PC-3 (cell line): ENCODE results near the gene MED13L. TPM values are rescaled to one million over a fixed set of nuclear protein-coding genes. Genes with fewer than 3 reads are reported as not detected.

Experiments used
- ATAC-seq: fragments of 200-7000 bp; cut with Tn5 transposase; 2 replicates; pipeline ENCODE4 v1.9.1; 2020; ENCODE audit warnings: mild to moderate bottlenecking, moderate library complexity
- BruUV-seq: library from RNA; stranded (reverse); fragments of 400-500 nt; replicated peaks from 2 replicates; lab custom pipeline; 2021; lab: Mats Ljungman, UMichigan
- CTCF ChIA-PET: fragments of 300-600 bp; sonication (Branson Sonifier 250); formaldehyde crosslinking; loops from one replicate; lab custom pipeline; 2022; ENCODE audit warnings: antibody characterized with exemption; lab: Charles Lee
- POLR2A ChIA-PET: fragments of 300-600 bp; sonication (Branson Sonifier 250); formaldehyde crosslinking; loops from one replicate; lab custom pipeline; 2022; ENCODE audit warnings: antibody characterized with exemption; ENCODE audit not compliant: unreplicated experiment; lab: Charles Lee
- DNase-seq: peaks from one replicate; pipeline ENCODE4 v3.0.0-alpha.2; 2015
- H2AFZ ChIP-seq: fragments of 300-600 bp; sonication (generic); 2 replicates; pipeline ENCODE4 v1.6.0; 2016; ENCODE audit warnings: antibody characterized with exemption, low read length
- H3F3A ChIP-seq: fragments of 300-600 bp; sonication (generic); one replicate; pipeline ENCODE4 v1.6.0; 2017; ENCODE audit warnings: antibody characterized with exemption, low read length, control low read depth, mild to moderate bottlenecking; ENCODE audit not compliant: unreplicated experiment
- H3K27ac ChIP-seq: fragments of 300-600 bp; sonication (generic); 2 replicates; pipeline ENCODE4 v1.5.1; 2016; ENCODE audit warnings: mild to moderate bottlenecking, low read length
- H3K27me3 ChIP-seq: fragments of 300-600 bp; sonication (generic); 2 replicates; pipeline ENCODE4 v1.6.1; 2016; ENCODE audit warnings: low read length, mixed read lengths
- H3K36me3 ChIP-seq: fragments of 300-600 bp; sonication (generic); 2 replicates; pipeline ENCODE4 v1.6.1; 2016; ENCODE audit warnings: low read depth, mixed run types, low read length, mixed read lengths
- H3K4me1 ChIP-seq: fragments of 300-600 bp; sonication (generic); 2 replicates; pipeline ENCODE4 v1.5.1; 2016; ENCODE audit warnings: low read length; ENCODE audit not compliant: insufficient read depth
- H3K4me2 ChIP-seq: fragments of 300-600 bp; sonication (generic); 2 replicates; pipeline ENCODE4 v1.6.0; 2016; ENCODE audit warnings: low read length
- H3K4me3 ChIP-seq: fragments of 300-600 bp; sonication (generic); 2 replicates; pipeline ENCODE4 v1.5.1; 2016; ENCODE audit warnings: mild to moderate bottlenecking, low read length, mixed read lengths
- H3K79me2 ChIP-seq: fragments of 300-600 bp; sonication (generic); 2 replicates; pipeline ENCODE4 v1.6.1; 2017; ENCODE audit warnings: low read length, mixed read lengths
- H3K9ac ChIP-seq: fragments of 300-600 bp; sonication (generic); 2 replicates; pipeline ENCODE4 v1.6.0; 2016; ENCODE audit warnings: mild to moderate bottlenecking, low read length
- H3K9me2 ChIP-seq: fragments of 300-600 bp; sonication (generic); replicated peaks from 2 replicates; pipeline ENCODE4 v1.6.1; 2016; ENCODE audit warnings: mixed run types, low read length, mixed read lengths
- H3K9me3 ChIP-seq: fragments of 300-600 bp; sonication (generic); 2 replicates; pipeline ENCODE4 v1.6.1; 2016; ENCODE audit warnings: low read length, mixed read lengths
- H4K20me1 ChIP-seq: fragments of 300-600 bp; sonication (generic); 2 replicates; pipeline ENCODE4 v1.6.1; 2016; ENCODE audit warnings: low read length, mixed read lengths
- EZH2 ChIP-seq: fragments of 300-600 bp; sonication (generic); IDR thresholded peaks from one replicate; pipeline ENCODE4 v1.6.1; 2017; ENCODE audit warnings: antibody characterized with exemption, mild to moderate bottlenecking, low read length; ENCODE audit not compliant: unreplicated experiment
- EZH2phosphoT487 ChIP-seq: fragments of 300-600 bp; sonication (generic); IDR thresholded peaks from 2 replicates; pipeline ENCODE4 v1.6.1; 2018; ENCODE audit warnings: mild to moderate bottlenecking, antibody characterized with exemption, low read length, borderline replicate concordance
- intact Hi-C: fragments of 100-400 bp; cut with micrococcal nuclease; formaldehyde crosslinking; loops from 2 replicates; pipeline ENCODE4 v1.9.0; 2023
- total RNA-seq: library from RNA; depleted of rRNA; stranded (reverse); fragments of >200 nt; gene quantifications from 2 replicates; pipeline ENCODE4 v1.2.3, GENCODE V29; 2014
- TF ChIP-seq, protein P1 (sequence below): fragments of 300-600 bp; sonication (generic); conservative IDR thresholded peaks from 2 replicates; pipeline ENCODE4 v1.5.1; 2017; ENCODE audit warnings: antibody characterized with exemption, low read depth, mild to moderate bottlenecking, low read length

Gene MED13L
- total RNA-seq, 1 experiment from 2014 or later, result 61.2 TPM

GRCh38 chr12:116028619-116029018 lies 248.9 kb downstream of the MED13L start:
- CTCF ChIA-PET, result no interaction called here
- ATAC-seq (peak; percentile 88), DNase-seq (peak; percentile 72)
- H3K79me2 ChIP-seq, result peaks cover 86% of the 10 kb centered on the region
- no peaks in the 10 kb centered on the region for H3K36me3 ChIP-seq
- peaks cover 4% of the 10 kb centered on the region for H3F3A ChIP-seq
- H3K27ac ChIP-seq, result peak overlapping the region; percentile 10; the same call in 1 of the 2 replicates
- H3K9ac ChIP-seq, result no peak overlapping the region
- POLR2A ChIA-PET, result interaction anchor here (0.5 kb wide), 1 partner anchor 310 kb away, joined by 4 read pairs; no protein-coding TSS in a partner anchor
- no peaks in the 10 kb centered on the region for H3K9me3 ChIP-seq
- H3K4me1 ChIP-seq, result peaks cover 41% of the 10 kb centered on the region
- BruUV-seq, result no TSS peak
- no peaks in the 10 kb centered on the region for H3K27me3 ChIP-seq
- H3K4me2 ChIP-seq, result peak overlapping the region; percentile 61
- no peaks in the 10 kb centered on the region for H3K9me2 ChIP-seq
- H4K20me1 ChIP-seq, result no peaks in the 10 kb centered on the region; the same call in 1 of the 2 replicates
- TF ChIP-seq EZH2phosphoT487, result no peak
- TF ChIP-seq, protein P1, sequence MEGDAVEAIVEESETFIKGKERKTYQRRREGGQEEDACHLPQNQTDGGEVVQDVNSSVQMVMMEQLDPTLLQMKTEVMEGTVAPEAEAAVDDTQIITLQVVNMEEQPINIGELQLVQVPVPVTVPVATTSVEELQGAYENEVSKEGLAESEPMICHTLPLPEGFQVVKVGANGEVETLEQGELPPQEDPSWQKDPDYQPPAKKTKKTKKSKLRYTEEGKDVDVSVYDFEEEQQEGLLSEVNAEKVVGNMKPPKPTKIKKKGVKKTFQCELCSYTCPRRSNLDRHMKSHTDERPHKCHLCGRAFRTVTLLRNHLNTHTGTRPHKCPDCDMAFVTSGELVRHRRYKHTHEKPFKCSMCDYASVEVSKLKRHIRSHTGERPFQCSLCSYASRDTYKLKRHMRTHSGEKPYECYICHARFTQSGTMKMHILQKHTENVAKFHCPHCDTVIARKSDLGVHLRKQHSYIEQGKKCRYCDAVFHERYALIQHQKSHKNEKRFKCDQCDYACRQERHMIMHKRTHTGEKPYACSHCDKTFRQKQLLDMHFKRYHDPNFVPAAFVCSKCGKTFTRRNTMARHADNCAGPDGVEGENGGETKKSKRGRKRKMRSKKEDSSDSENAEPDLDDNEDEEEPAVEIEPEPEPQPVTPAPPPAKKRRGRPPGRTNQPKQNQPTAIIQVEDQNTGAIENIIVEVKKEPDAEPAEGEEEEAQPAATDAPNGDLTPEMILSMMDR, result no peak
- TF ChIP-seq EZH2, result no peak
- H2AFZ ChIP-seq, result no peak overlapping the region
- H3K4me3 ChIP-seq, result no peak overlapping the region
- intact Hi-C loops, result no loop called here

- no peak for DNase-seq
- H3K79me2 ChIP-seq, result peaks cover 90% of the 10 kb centered on the region
- H4K20me1 ChIP-seq, result no peaks in the 10 kb centered on the region; the same call in 1 of the 2 replicates
- H3K4me2 ChIP-seq, result peak overlapping the region; percentile 61; the same call in 1 of the 2 replicates
- no peaks in the 10 kb centered on the region for H3K36me3 ChIP-seq
- TF ChIP-seq, protein P1, result no peak
- TF ChIP-seq EZH2 (no peak), EZH2phosphoT487 (no peak)
- no peak overlapping the region for H3K9ac ChIP-seq
- ATAC-seq, result peak; percentile 6; the same call in 1 of the 2 replicates
- no peak overlapping the region for H2AFZ ChIP-seq
- POLR2A ChIA-PET, result no interaction called here
- H3K4me3 ChIP-seq, result no peak overlapping the region
- no peaks in the 10 kb centered on the region for H3K9me3 ChIP-seq
- peaks cover 4% of the 10 kb centered on the region for H3F3A ChIP-seq
- peaks cover 38% of the 10 kb centered on the region for H3K4me1 ChIP-seq
- no peaks in the 10 kb centered on the region for H3K27me3 ChIP-seq
- no TSS peak for BruUV-seq
- no peaks in the 10 kb centered on the region for H3K9me2 ChIP-seq
- intact Hi-C loops, result no loop called here
- CTCF ChIA-PET, result interaction anchor here (0.6 kb wide), 1 partner anchor 80 kb away, joined by 3 read pairs; no protein-coding TSS in a partner anchor
- H3K27ac ChIP-seq, result peak overlapping the region; percentile 6
These were observed 250.0 kb downstream of the MED13L start for GRCh38 chr12:116027551-116027821.

DNA sequence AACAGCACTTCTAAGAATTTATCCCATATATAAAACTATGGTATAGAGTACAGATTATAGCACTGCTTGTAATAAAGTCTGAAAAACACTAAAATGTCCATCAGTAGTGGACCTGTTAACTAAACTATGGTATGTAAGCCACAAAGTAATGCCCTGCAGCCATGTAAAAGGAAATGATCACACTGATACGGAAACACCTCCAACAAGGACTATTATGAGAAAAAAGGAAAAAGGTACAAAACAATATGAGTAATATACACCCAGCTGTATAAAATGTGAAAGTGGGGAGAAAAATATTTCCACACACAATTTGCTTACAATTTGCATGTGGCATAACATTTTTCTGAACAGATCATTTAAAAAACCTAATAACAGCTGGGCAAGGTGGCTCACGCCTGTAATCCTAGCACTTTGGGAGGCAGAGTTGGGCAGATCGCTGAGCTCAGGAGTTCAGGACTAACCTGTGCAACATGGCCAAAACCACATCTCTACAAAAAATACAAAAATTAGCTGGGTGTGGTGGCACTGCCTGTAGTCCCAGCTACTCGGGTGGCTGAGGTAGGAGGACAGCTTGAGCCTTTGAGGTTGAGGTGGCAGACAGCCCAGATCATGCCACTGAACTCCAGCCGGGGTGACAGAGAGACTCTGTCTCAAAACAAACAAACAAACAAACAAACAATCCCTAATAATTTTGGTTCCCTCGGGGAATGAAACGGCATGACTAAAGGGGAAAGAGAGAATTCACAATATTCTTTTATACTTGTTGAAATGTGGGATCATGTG lies 250.5 kb downstream of the MED13L start:
- peak overlapping the region; percentile 61; the same call in 1 of the 2 replicates for H3K4me2 ChIP-seq
- DNase-seq (peak; percentile 54), ATAC-seq (peak; percentile 37)
- H3F3A ChIP-seq, result peaks cover 4% of the 10 kb centered on the region
- H3K4me1 ChIP-seq, result peaks cover 38% of the 10 kb centered on the region
- H3K9me2 ChIP-seq, result no peaks in the 10 kb centered on the region
- ChIA-PET POLR2A (no interaction called here), CTCF (interaction anchor here (0.6 kb wide), 1 partner anchor 80 kb away, joined by 3 read pairs; no protein-coding TSS in a partner anchor)
- H3K27me3 ChIP-seq, result no peaks in the 10 kb centered on the region
- H3K9ac ChIP-seq, result no peak overlapping the region
- no peaks in the 10 kb centered on the region for H3K9me3 ChIP-seq
- H3K36me3 ChIP-seq, result no peaks in the 10 kb centered on the region
- intact Hi-C loops, result no loop called here
- no peak overlapping the region for H2AFZ ChIP-seq
- no peaks in the 10 kb centered on the region; the same call in 1 of the 2 replicates for H4K20me1 ChIP-seq
- H3K79me2 ChIP-seq, result peaks cover 85% of the 10 kb centered on the region
- no TSS peak for BruUV-seq
- H3K4me3 ChIP-seq, result no peak overlapping the region
- TF ChIP-seq, protein P1, result no peak
- TF ChIP-seq EZH2 (no peak), EZH2phosphoT487 (no peak)
- H3K27ac ChIP-seq, result peak overlapping the region; percentile 6
